ENCODE results near the gene HHIPL1.

HHIPL1 gene

DNA sequence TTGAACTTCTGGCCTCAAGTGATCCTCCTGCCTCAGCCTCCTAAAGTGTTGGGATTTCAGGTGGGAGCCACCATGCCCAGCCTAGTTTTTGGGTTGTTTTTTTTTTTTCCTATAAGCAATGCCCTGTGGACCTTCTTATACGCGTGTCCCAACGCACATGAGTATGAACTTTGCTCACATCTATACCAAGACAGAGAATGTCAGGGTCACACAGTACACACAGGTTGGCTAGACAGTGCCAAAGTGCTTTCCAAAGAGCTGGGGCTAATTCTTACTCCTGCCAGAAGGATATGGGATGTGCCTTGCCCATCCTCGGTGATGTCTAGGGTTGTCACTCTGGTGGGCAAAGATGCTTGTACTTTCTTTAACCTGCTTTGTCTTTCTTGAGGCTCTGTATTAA lies 33.3 kb upstream of the HHIPL1 start:
- TF ChIP-seq, protein P1, sequence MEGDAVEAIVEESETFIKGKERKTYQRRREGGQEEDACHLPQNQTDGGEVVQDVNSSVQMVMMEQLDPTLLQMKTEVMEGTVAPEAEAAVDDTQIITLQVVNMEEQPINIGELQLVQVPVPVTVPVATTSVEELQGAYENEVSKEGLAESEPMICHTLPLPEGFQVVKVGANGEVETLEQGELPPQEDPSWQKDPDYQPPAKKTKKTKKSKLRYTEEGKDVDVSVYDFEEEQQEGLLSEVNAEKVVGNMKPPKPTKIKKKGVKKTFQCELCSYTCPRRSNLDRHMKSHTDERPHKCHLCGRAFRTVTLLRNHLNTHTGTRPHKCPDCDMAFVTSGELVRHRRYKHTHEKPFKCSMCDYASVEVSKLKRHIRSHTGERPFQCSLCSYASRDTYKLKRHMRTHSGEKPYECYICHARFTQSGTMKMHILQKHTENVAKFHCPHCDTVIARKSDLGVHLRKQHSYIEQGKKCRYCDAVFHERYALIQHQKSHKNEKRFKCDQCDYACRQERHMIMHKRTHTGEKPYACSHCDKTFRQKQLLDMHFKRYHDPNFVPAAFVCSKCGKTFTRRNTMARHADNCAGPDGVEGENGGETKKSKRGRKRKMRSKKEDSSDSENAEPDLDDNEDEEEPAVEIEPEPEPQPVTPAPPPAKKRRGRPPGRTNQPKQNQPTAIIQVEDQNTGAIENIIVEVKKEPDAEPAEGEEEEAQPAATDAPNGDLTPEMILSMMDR (IDR thresholded peaks at IDR 0.05; ENCODE audit: borderline replicate concordance, control extremely low read depth, extremely low read depth, insufficient read depth, missing control alignments): no peak
- in situ Hi-C loops (cut with MboI; ENCODE audit: low sequenced_read_pairs, unreplicated experiment): no loop called here
- no peak for DNase-seq (ENCODE audit: low spot score)

DNA sequence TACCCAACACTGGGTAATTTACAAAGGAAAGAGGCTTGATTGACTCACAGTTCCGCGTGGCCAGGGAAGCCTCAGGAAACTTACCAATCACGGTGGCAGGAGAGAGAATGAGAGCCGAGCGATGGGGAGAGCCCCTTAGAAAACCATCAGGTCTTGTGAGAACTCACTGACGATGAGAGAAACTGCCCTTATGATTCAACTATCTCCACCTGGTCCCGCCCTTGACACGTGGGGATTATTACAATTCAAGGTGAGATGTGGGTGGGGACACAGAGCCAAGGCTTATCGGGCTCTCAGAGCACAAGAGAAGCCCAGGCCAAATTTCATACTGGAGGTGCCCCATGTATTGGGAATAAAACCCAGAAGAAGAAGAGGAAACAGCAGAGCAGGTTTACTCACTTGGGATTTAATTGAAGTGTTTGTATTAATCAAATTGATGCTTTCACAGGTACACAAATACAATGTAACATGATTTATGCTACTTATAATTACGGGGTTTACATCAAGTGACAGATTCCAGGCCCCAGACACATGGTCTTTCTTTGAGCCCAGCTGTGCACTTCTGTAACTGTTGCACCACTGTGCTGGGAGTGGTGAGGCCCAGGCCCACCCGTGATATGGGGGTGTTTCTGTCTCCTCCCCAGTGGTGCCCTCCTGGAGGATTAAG lies 32.7 kb upstream of the HHIPL1 start:
- TF ChIP-seq, protein P1 (IDR thresholded peaks at IDR 0.05; ENCODE audit: borderline replicate concordance, control extremely low read depth, extremely low read depth, insufficient read depth, missing control alignments): no peak
- DNase-seq (ENCODE audit: low spot score): no peak
- in situ Hi-C loops (cut with MboI; ENCODE audit: low sequenced_read_pairs, unreplicated experiment): no loop called here

DNA sequence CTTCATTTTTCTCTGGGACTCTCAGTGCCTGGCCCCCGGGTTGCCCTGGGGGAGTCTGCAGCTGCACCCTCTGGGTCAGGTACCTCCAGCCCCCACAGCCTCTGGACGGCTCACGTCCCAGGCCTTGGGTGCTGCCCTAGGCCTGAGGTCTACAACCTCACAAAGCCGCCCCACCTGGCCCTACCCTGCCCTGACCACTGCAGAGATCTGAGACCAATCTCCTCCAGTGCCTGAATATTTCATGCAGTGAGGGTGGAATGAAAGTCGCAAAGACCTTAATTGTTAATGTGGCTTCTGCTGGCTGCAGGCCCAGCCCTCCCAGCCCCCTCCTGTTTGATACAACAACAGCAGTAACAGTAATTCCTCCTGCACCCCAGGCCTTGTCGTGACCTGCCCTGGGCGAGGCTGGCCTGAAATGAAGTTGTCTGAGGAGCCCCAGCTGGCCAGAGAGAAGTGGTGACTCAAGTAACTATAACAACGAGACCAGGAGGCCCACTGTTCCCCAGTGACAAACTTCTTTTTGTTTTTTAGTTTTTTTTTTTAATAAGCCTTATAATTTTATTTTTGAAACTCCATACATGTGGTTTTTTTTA lies 32.1 kb upstream of the HHIPL1 start:
- in situ Hi-C loops (cut with MboI; ENCODE audit: low sequenced_read_pairs, unreplicated experiment): no loop called here
- DNase-seq (ENCODE audit: low spot score): no peak
- TF ChIP-seq, protein P1 (IDR thresholded peaks at IDR 0.05; ENCODE audit: borderline replicate concordance, control extremely low read depth, extremely low read depth, insufficient read depth, missing control alignments): no peak

DNA sequence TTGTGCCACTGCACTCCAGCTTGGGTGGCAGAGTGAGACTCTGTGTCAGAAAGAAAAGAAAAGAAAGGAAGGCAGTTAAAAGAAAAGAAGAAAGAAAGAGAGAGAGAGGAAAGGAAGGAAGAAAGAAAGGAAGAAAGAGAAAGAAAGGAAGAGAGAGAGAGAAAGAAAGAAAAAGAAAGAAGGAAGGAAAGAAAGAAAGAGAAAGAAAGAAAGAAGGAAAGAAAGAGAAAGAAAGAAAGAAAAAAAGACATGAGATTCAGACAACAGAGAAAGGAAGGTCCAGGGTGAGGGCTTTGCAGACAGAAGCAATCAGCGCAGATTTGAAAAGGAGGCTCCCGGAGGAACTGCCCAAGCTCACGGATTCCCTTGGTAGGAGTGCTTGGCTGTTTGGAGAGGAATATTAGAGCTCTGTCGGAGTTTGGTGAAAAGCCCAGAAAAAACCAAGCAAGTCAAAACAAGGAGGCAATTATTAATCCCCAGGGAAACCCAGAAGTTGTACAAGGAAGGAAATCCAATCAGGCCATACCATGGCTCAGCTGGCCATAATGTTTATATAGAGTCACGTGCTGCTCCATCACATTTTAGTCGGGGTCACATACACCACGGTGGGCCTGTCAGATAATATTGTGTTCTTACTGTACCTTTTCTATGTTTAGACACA lies 29.3 kb upstream of the HHIPL1 start:
- DNase-seq (ENCODE audit: low spot score): no peak
- in situ Hi-C loops (cut with MboI; ENCODE audit: low sequenced_read_pairs, unreplicated experiment): no loop called here
- TF ChIP-seq, protein P1 (IDR thresholded peaks at IDR 0.05; ENCODE audit: borderline replicate concordance, control extremely low read depth, extremely low read depth, insufficient read depth, missing control alignments): no peak

DNA sequence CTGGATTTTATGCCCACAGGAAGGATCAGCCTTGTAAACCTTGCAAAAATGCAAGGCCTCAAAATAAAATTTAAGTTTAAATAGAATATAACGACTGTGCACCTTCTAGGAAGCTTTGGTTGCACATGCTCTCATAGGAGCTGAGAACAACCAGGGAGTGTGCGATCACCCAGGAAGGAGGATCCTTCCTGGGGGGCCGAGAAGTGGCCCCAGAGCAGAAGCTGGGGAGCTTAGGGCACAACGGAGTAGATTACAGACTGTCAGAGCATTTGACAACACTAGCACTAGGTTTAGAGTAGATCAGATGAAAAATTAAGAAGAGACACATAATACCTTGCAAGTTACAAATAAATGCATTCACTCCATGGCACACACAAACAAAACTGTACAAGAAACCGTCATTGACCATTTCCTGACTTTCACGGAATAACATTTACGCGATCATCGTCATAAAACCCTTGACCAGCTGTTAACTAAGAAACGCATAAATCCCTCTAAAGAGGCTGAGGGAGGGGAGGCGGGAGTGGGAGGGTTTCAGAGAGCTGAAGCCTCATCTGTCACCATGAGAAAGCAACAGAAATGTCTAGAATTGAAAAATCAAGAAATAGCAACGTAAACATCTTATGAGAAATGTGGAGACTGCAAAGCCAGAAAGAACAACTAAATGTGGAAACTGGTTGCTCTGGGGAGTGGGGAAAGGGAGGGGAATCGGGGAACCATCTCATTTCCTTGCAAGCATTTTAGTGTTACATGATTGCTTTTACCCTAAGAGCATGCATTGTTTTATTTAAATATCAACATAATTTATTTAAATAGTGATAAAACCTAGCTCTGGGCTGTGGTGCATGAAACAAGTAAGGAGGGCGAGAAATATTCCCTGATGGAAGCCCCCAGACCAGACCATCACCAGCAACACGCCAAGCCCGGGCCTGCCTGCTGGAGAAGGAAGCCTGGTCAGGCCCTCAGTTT lies 27.8 kb upstream of the HHIPL1 start:
- no peak for DNase-seq (ENCODE audit: low spot score)
- in situ Hi-C loops (cut with MboI; ENCODE audit: low sequenced_read_pairs, unreplicated experiment): no loop called here
- TF ChIP-seq, protein P1 (IDR thresholded peaks at IDR 0.05; ENCODE audit: borderline replicate concordance, control extremely low read depth, extremely low read depth, insufficient read depth, missing control alignments): no peak

All from GM13976 (cell line).